NCI-H748 (cell line): ENCODE data around the gene TBC1D24.
A peak's percentile ranks its signal among the peaks of the same experiment; 100 is the strongest.

Experiments used
- DNase-seq: peaks from one replicate; lab custom pipeline; 2025; ENCODE audit not compliant: unreplicated experiment; lab: John Stamatoyannopoulos, UW

The TBC1D24 gene

GRCh38 chr16:2514333-2515179 lies 39.6 kb downstream of the TBC1D24 start:
- DNase-seq, result peak; percentile 13

- no peak for DNase-seq
These were observed 40.4 kb downstream of the TBC1D24 start for GRCh38 chr16:2515180-2515851.

- DNase-seq, result no peak
These were observed 41.7 kb downstream of the TBC1D24 start for GRCh38 chr16:2516391-2517240.

- DNase-seq, result no peak
These were observed 43.2 kb downstream of the TBC1D24 start for GRCh38 chr16:2517954-2518605.

GRCh38 chr16:2518823-2519710 lies 44.1 kb downstream of the TBC1D24 start:
- DNase-seq, result no peak

GRCh38 chr16:2519711-2520080 lies 44.8 kb downstream of the TBC1D24 start:
- DNase-seq, result no peak

GRCh38 chr16:2520097-2520783 lies 45.3 kb downstream of the TBC1D24 start, which contains the start of gene AMDHD2:
Gene AMDHD2 (plus strand): TSS chr16:2520371. CDS start chr16:2520459, 88 bp downstream.
- peak; percentile 85 for DNase-seq

- no peak for DNase-seq
These were observed 46.0 kb downstream of the TBC1D24 start for GRCh38 chr16:2520784-2521531.

- no peak for DNase-seq
These were observed 48.9 kb downstream of the TBC1D24 start for GRCh38 chr16:2523801-2524231.

- no peak for DNase-seq
These were observed 49.5 kb downstream of the TBC1D24 start for GRCh38 chr16:2524339-2524938.

- no peak for DNase-seq
These were observed 51.2 kb downstream of the TBC1D24 start for GRCh38 chr16:2526135-2526534.

- DNase-seq, result no peak
These were observed 52.3 kb downstream of the TBC1D24 start for GRCh38 chr16:2527071-2527783.

- no peak for DNase-seq
These were observed 52.8 kb downstream of the TBC1D24 start for GRCh38 chr16:2527784-2528100.

- DNase-seq, result no peak
These were observed 53.5 kb downstream of the TBC1D24 start for GRCh38 chr16:2528161-2529060.

GRCh38 chr16:2529061-2529931 lies 54.4 kb downstream of the TBC1D24 start:
- DNase-seq, result no peak
